Activated T-cell treated with anti-CD3 and anti-CD28 coated beads for 1 hour (primary cell): ENCODE measurements around the gene LDAH.

Source experiments
- DNase-seq: peaks from one replicate; pipeline ENCODE4 v3.0.0-alpha.2; 2020; ENCODE audit warnings: low read depth

Gene LDAH

DNA sequence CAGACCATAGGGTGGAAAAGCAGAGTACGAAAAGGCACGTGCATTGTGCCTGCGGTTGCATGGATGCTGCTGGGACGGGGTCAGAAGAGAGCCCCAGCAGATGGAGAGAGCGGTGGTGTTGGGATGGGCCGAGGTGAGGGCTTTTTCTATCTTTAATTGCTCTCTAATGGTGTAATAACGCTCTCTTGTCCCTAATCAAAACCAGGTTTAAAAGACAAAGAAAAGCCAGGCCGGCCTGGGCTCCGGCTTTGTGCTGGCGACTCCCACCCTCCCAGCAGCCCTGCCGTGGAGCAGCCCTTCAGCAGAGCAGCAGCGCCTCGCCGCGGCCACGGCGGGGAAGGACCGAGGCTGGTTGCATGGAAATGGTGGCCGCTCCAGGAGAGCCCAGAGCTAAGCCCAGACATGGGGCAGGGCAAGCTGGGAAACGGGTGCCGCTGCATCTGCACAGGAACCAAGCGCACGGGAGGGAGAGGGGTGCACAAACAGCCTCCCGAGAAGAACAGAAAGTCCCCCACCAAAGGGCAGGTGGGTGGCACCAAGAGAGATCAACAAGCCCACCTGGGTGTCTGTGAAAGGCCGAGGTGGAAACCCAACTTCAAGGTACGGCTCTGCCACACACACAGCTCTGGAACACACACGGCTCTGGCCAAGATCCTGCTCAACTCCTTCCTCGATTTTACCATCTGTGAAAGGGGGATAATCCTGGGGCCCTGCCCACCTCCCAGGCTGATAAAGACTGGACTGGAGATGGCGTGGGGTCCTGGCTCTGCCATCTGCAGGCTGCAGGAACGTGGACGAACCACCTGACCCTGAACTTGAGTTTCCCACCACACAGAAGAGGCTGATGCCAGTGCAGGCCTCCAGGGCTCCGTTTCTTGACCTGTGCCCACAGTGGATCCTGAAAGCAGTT, 187.0 kb downstream of the LDAH start:
- no peak for DNase-seq

DNA sequence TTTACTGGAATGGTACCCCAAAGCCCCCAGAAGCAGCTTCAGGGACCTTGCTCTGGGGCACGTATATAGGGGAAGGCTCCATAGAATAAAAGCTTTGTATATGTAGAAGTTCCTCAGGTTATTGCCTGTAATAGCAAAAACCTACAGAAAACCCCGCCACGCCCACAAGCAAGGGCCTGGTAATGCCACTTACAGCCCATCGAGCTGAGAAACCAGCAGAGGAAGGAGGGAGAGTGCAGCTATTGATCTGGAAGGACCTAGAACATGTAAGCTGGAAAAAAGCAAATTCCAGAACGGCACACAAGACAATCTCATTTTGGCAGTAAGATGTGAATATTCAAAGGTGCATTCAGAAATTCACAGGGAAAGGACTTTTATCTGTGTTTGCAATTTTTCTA, 187.8 kb downstream of the LDAH start:
- DNase-seq, result no peak

DNA sequence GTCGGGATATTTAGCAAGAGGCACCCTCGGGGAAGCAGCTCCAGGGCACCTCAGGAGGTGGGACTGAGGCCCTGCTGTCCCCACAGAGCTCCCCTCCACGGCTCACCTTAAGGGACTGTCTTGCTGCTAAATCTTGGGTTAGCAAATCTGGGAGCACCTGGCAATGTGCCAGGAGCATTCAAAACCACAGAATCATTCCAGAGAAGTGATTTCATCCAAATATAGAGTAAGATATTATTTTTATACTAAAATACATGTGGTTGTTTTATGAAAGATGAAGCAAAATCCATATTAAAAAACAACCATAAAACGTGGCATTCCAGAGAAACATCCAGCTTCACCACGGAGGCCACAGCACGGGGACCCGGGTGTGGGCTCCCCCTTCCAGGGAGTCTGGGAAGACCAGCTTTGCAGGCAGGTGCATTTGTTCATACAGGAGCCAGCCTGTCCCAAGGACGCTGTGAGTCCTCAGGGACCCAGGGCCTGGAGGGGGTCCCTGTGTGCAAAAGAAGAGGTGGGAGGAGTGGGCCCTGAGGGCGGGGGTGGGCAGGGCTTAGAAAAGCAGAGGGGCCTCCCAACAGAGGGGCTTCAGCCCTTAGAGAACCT, 188.3 kb downstream of the LDAH start:
- no peak for DNase-seq
